C1 segment of cervical spinal cord (tissue), 14 donors: ENCODE results near the gene EPB41L2.
A peak's percentile ranks its signal among the peaks of the same experiment; 100 is the strongest.

Experiments used
- DNase-seq, 14 donors: peaks; one replicate each; lab custom pipeline; 2025; lab: John Stamatoyannopoulos, UW

EPB41L2 gene

GRCh38 chr6:130913120-130913519, 149.9 kb downstream of the EPB41L2 start:
- no peak for DNase-seq

GRCh38 chr6:130912434-130912833, 150.6 kb downstream of the EPB41L2 start:
- peak in 1 of 14 donors; percentile 12 for DNase-seq

- no peak for DNase-seq
These were observed 154.1 kb downstream of the EPB41L2 start for GRCh38 chr6:130908958-130909357.

GRCh38 chr6:130908188-130908587, 154.9 kb downstream of the EPB41L2 start:
- no peak for DNase-seq

GRCh38 chr6:130907687-130908086, 155.4 kb downstream of the EPB41L2 start:
- no peak for DNase-seq

GRCh38 chr6:130906736-130907381, 156.2 kb downstream of the EPB41L2 start:
- DNase-seq: no peak

- DNase-seq: no peak
These were observed 159.4 kb downstream of the EPB41L2 start for GRCh38 chr6:130903602-130904001.

GRCh38 chr6:130903007-130903406, 160.0 kb downstream of the EPB41L2 start:
- DNase-seq: no peak

- peak in 1 of 14 donors; percentile 59 for DNase-seq
These were observed 162.1 kb downstream of the EPB41L2 start for GRCh38 chr6:130900913-130901312.

- DNase-seq: peak in 3 of 14 donors; percentile 12 to 83 (median 36)
These were observed 166.8 kb downstream of the EPB41L2 start for GRCh38 chr6:130896249-130896648.

- no peak for DNase-seq
These were observed 167.5 kb downstream of the EPB41L2 start for GRCh38 chr6:130895516-130895915.

GRCh38 chr6:130893766-130894165, 169.3 kb downstream of the EPB41L2 start:
- no peak for DNase-seq

GRCh38 chr6:130893277-130893676, 169.8 kb downstream of the EPB41L2 start:
- peak in 2 of 14 donors; percentile 7 for DNase-seq

GRCh38 chr6:130890521-130890971, 172.5 kb downstream of the EPB41L2 start:
- no peak for DNase-seq

GRCh38 chr6:130889423-130889822, 173.6 kb downstream of the EPB41L2 start:
- no peak for DNase-seq

- DNase-seq: no peak
These were observed 174.8 kb downstream of the EPB41L2 start for GRCh38 chr6:130888246-130888645.

GRCh38 chr6:130886966-130887365, 176.1 kb downstream of the EPB41L2 start:
- DNase-seq: no peak

GRCh38 chr6:130885392-130886192, 177.5 kb downstream of the EPB41L2 start:
- DNase-seq: peak in 8 of 14 donors; percentile 16 to 52 (median 28)

GRCh38 chr6:130882370-130882769, 180.7 kb downstream of the EPB41L2 start:
- DNase-seq: peak in 1 of 14 donors; percentile 6

GRCh38 chr6:130879826-130880225, 183.2 kb downstream of the EPB41L2 start:
- no peak for DNase-seq

- no peak for DNase-seq
These were observed 189.3 kb downstream of the EPB41L2 start for GRCh38 chr6:130873746-130874145.

GRCh38 chr6:130872250-130873095, 190.6 kb downstream of the EPB41L2 start:
- peak in 7 of 14 donors; percentile 4 to 55 (median 28) for DNase-seq
